SK-N-MC (cell line): ENCODE measurements around the gene BGLAP.

ENCODE experiments used
- EZH2 ChIP-seq: fragments of 200-600 bp; sonication (generic); IDR thresholded peaks from one replicate; pipeline ENCODE4 v1.6.1; 2017; ENCODE audit warnings: antibody characterized with exemption
- POLR2AphosphoS5 ChIP-seq: IDR thresholded peaks from 2 replicates; pipeline ENCODE4 v1.6.1; 2012; ENCODE audit warnings: mild to moderate bottlenecking, low read depth, low read length, borderline replicate concordance

DNA sequence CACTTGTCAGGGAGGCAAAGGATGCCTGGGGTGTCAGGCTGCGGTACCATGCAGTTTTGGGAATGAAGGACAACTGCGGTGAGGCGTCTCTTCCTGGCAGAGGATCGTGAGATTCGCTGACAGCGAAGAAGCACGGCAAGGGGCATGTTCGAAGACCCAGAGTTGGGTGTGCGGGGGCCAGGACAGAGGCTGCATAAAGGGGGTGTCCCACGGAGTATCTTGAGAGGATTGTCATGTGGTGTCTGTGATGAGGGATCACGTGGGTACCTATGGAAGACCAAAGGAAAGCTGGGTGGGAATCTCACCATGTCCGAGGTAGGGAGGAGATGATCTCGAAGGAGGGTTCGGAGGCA is 47.7 kb upstream of the BGLAP start:
- TF ChIP-seq POLR2AphosphoS5 (no peak), EZH2 (no peak)
